ENCODE data around the gene SUGP1. TPM values are rescaled to one million over a fixed set of nuclear protein-coding genes. Genes with fewer than 3 reads are reported as not detected.
A peak's percentile ranks its signal among the peaks of the same experiment; 100 is the strongest.

Gene SUGP1
- total and polyA plus RNA-seq, 2 of the 13 experiments (the other 11 are each of a cell fraction or from before 2014, with no cell fraction given) = 21.6 to 25.9 TPM

DNA sequence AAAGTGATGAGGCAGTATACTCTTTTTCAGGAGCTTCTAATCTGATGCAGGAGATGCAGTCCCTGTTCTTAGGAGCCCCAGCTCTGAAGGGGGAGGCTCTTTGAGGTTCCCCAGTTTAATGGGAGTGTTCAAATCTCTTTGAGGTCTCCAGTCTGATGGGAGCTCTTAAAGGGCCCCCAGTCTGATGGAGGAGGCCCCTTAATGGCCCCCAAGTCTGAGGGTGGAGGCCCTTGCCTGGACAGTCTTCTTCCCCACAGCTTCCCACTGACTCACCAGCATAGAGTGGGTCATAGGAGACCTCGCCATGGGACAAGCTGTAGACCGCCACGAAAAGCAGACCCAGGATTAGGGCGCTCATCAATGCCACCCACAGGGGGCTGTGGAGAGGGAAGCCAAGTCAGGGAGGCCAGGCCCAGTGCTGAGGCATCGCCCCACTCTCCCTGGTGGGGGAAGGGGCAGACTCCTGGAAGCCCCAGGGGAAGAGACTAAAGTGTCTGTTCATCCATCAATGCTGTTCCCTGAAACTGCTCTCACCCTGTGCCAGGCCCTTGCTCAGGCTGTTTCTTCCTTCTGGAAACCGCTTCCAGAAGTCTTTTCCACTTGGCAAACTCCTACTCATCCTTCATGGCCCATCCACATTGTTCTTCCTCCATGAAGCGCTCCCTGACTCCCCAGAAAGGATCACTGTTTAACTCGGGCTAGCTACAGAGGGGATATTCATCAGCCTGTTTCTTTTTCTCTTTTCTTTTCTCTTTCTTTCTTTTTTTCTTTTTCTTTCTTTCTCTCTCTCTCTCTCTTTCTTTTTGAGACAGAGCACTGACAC lies 49.3 kb downstream of the SUGP1 start:
- DNase-seq (ENCODE audit: low spot score) = no peak
- Histone ChIP-seq H3K27ac (ENCODE audit: extremely low read length, insufficient read depth, low read length) (no peak overlapping the region), H3K79me2 (ENCODE audit: insufficient read depth, low read length) (no peaks in the 10 kb centered on the region), H3K27me3 (ENCODE audit: control insufficient read depth in 1 of 2, insufficient read depth in 2 of 2, low read length in 2 of 2) (no peaks in the 10 kb centered on the region; a peak in 1 of 5 replicates), H3K36me3 (replicated peaks in 1 of 2; ENCODE audit: control insufficient read depth in 1 of 2, insufficient read depth in 2 of 2, low read length in 2 of 2) (no peaks in the 10 kb centered on the region), H2AFZ (ENCODE audit: low read length) (no peak overlapping the region), H3K4me1 (ENCODE audit: insufficient read depth, low read length) (peaks cover 34% of the 10 kb centered on the region), H3K9ac (ENCODE audit: insufficient read depth, low read depth, low read length) (no peak overlapping the region), H3K9me3 (ENCODE audit: low read length) (no peaks in the 10 kb centered on the region), H3K4me3 (replicated peaks in 1 of 3; ENCODE audit: insufficient read depth in 1 of 3, low read depth in 2 of 3, low read length in 3 of 3) (no peak overlapping the region), H3K4me2 (ENCODE audit: low read depth, low read length) (no peak overlapping the region), H4K20me1 (ENCODE audit: insufficient read depth, low read length) (no peaks in the 10 kb centered on the region)
- BruUV-seq (replicated peaks) = no TSS peak
- CTCF ChIA-PET (ENCODE audit: low intra/inter-chr PET ratio, low total read pairs) = no interaction called here
- TF ChIP-seq SSRP1 (CRISPR knock-in tag; IDR thresholded peaks at IDR 0.05) (no peak), HNRNPK (IDR thresholded peaks at IDR 0.05; ENCODE audit: low read depth, low read length, poor library complexity, severe bottlenecking) (no peak), PRMT3 (CRISPR knock-in tag; IDR thresholded peaks at IDR 0.05; ENCODE audit: borderline replicate concordance, low read depth) (no peak), ZSCAN22 (CRISPR knock-in tag; IDR thresholded peaks at IDR 0.05) (peak; percentile 97), ZBTB33 (CRISPR knock-in tag; IDR thresholded peaks at IDR 0.05) (peak; percentile 46; the same call in 1 of the 2 replicates), ZFP36L1 (CRISPR knock-in tag; IDR thresholded peaks at IDR 0.05) (no peak), BHLHE40 (IDR thresholded peaks at IDR 0.05; ENCODE audit: low read length) (no peak)
- ATAC-seq = no peak
- intact Hi-C loops (cut with micrococcal nuclease; ENCODE audit: unreplicated experiment) = loop anchor here (5.0 kb wide), 2 partner anchors 44 to 51 kb away; partner anchors contain the start of genes MAU2 and SUGP1
- in situ Hi-C loops (cut with HindIII; ENCODE audit: extremely low pct_ligation_motif_present, low pct_unique_long_range_greater_than_20kb) = no loop called here
- POLR2A ChIA-PET = no interaction called here
- 92% methylated on average over 6 of the region's 8 CpGs for WGBS (ENCODE audit: low lambda C conversion rate)
- no peak for FAIRE-seq
